HG03432 (cell line): ENCODE results near the gene CREG2.

ENCODE experiments used
- ATAC-seq: cut with Tn5 transposase; IDR thresholded peaks from one replicate; pipeline ENCODE4 v1.9.1; 2021; ENCODE audit warnings: mild to moderate bottlenecking, moderate library complexity; ENCODE audit not compliant: unreplicated experiment

Gene CREG2, protein sequence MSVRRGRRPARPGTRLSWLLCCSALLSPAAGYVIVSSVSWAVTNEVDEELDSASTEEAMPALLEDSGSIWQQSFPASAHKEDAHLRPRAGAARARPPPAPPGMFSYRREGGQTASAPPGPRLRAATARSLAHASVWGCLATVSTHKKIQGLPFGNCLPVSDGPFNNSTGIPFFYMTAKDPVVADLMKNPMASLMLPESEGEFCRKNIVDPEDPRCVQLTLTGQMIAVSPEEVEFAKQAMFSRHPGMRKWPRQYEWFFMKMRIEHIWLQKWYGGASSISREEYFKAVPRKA

DNA sequence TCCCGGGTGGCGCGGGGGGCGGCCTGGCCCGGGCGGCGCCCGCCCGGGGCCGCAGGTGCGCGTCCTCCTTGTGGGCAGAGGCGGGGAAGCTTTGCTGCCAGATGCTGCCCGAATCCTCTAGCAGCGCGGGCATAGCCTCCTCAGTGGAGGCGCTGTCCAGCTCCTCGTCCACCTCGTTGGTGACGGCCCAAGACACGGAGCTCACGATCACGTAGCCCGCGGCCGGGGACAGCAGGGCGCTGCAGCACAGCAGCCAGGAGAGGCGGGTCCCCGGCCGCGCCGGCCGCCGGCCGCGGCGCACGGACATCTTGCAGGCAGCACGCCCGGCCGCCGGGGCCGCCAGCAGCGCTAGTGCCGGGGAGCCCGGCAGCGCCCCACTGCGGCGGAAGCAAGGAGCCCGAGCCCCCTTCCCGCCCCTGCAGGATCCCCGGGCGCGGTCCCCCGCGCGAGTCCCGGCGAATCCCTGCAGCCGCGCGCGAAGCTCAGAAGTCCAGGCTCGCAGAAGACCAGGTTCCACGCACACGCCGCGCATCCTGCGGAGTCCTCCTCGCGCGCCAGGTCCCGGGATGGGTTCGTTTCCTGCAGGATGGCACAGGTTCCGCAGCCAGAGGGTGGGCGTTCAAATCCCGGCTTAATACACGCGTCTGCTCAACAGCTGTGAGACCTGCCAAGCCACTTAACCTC is at the start of gene CREG2:
Gene CREG2, minus strand, starts transcription at position 353 of the 684 bp plus-strand sequence. Its CDS starts 46 bp downstream, at position 307.
- no peak for ATAC-seq

DNA sequence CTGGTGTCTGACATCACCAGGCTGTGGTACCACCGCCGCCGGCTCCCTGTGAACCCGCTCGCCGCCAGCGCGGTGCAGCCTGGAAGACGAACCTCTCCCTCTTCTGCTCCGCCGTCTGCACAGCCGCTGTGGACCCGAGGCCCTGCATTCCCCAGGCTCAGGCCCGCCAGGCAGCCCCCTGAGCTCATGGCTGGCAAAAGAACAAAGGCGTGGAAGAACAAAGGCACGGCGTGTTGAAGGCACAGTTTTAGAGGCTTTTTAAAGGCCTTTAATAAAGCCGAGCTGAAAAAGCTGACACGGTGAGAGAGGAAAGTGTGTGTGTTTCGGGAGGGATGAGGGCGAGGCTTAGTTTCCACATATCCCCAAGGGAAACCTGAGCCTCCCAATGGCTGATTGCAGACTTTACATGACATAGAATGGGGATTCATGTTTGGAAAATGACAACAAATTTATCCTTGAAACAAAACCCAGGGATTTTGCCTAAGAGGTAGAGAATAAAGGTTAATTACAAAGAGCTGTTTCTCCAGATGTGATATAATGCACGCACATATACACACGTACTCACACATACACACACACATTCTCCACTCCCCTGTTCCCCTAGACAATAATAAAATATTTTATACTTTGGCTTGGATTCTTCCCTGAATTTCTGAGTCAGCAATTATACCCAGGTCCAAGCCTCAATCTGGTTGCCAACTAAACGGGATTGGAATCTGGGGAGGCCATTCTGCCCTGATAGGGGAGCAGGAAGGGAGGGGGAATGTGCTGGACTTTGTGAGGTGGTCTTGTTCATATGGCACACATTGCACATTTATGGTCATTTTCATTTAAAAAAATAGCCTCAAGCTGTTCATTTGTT is 47.9 kb upstream of the CREG2 start:
- no peak for ATAC-seq

DNA sequence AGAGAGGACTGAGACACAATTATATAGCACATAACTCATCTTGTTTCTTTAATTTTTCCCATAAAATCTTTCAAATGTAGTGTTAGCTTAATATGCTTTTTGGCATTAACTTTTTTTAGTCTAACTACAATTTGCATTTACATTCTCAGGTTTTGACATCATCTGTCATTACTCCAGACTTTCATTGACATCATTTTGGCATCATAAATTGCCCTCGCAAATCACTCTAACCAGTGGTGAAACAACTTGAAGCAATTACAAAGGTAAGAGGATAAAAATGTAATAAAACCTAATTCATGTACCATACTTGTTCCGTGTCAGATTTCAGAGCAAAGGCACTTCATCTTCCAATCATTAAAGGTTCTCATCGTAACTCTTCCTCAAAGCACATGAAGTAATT is 46.2 kb upstream of the CREG2 start:
- no peak for ATAC-seq

DNA sequence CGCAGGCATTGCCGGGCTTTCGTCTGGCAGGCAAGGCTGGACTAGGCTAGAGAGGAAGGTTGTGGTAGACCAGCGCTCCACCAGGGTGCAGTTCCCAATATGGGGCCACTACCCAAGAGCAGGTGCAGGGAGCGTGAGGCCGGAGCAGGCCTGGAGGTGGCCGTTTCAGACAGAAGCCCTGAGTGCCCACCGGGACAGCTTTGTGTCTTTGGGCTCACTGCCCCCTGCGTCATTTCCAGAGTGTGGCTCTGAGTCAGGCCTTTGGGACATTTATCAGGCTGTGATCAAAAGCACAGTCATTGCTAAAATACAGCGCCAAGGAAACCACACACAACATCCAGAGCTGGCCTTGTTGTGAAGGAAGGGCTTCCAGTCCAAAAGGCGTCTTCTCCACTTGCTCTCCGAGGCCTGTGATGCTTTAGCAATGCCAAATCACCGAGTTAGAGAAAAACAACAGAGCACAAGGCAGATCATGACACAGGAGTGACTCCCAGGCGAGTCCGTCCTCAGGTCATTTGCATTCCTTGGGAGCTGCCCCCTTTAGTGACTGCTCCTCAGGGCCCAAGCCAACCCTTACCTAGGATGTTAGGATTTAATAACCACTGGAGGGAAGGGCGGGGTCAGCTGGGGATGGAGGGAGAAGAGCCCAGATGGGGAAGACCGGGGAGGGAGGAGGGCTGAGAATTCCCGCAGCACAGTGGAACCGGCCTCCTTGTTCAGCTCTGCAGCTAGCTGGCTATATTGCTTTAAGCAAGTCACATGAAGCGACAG is 45.3 kb upstream of the CREG2 start:
- ATAC-seq: no peak

DNA sequence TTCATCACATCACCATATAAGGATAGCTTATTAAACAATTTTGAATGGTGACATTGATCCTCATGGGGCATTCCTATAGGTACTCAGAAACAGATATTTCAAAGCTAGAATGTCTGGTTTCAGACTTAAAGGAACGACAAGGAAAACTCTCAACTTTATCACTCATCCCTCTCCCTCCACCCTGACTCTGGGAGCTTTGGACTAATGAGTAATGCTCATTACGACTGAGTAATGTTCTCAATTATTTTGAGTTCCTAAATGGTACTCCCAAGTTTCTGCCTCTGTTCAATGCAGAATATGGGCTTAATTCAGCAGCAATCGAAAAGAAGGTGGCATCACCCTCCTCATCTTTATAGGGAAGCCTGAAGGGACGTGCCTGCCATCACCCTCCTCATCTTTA is 44.2 kb upstream of the CREG2 start:
- ATAC-seq: no peak

DNA sequence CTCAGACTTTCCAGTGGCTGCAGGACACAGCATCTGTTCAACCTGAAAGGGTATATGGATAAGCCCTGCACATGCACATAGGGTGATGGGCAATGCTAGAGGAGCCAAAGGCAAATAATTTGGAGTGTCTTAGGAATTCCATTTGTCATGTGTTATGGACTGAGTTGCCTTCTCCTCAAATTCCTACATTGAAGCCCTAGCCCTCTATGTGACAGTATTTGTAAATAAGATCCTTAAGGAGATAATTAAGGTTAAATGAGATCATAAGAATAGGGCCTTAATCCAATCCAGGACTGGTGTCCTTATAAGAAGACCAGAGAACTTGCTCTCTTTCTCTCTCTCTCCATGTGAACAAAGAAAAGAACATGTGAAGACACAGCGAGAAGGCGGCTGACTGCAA is 42.9 kb upstream of the CREG2 start:
- no peak for ATAC-seq

DNA sequence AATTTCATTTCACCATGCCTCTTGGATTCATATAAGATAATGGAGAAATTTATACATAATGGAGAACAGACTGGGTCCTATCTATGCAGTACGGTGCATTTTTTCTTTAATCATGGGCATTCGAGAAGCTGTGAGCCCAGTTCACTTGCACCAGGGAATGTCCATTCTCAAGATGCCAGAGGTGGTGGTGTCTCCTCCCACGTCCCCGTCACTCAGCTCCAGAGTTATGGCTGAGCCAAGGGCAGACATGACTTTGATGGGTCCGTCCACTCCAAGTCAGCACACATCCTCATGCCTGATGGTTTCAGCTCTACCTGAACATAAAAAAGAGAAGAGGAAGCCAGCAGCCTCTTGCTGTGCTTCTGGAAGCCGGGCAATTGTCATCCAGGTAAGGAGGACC is 42.1 kb upstream of the CREG2 start:
- ATAC-seq: no peak

DNA sequence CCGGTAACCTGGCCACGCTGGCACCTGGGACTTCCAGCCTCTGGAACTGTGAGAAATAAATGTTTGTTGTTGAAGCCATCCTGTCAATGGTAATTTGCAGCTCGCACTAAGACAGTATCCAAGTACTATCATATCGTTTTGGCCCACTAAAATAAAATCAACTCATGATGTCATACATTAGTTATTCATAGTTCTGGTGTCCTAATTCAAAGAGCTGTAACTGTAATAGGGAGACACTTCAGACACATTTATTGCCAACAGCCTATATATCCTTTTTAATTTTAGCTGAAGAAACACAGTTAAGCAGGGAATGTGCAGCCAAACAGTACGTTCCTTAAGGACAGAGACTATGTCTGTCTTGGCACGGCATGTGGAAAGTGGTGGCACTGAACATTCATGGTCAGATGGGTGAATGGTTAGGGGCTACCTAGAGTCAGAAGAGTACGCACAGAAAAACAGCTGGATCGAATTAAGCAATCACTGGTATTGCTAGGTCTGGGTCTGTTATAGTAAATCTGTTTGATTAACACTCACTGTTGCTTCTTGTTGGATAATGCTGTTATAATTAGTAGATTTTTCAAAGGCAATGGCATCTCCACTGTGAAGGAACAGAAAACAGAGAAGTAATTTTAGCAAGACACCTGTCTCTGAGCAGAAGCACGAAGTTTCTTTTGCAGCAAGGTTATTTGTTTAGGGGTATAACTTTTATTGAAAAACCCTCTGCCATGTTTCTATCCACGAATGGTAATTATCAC is 41.3 kb upstream of the CREG2 start:
- ATAC-seq: no peak

DNA sequence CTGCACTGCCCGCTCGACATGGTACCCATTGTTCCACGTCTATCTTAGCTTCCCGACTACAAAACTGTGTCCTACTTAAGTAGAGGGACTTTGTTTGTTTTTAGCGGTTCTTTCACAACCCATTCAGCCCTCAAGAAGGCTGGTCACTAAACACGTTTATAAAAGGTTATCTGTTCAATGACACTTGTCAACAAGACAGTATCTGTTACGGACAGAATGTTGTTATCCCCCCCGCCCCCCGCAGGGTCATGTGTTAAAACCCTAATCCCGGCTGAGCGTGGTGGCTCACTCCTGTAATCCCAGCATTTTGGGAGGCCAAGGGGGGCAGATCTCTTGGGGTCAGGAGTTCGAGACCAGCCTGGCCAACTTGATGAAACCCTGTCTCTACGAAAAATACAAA is 40.4 kb upstream of the CREG2 start:
- ATAC-seq: no peak

DNA sequence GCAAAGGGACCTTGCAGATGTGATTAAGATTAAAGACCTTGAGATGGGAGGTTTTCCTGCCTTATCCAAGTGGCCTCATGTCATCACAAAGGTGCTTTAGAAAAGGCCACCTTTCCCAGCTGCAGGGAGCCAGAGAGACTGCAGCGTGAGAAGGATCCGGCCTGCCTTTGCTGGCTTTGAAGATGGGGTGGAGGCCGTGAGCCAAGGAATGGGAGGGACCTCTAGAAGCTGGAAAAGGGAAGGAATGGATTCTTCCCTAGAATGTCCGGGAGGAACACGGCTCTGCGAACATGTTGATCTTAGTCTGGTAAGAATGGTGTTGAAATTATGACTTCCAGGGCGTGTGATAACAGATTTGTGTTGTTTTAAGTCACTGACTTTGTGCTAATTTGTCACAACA is 39.9 kb upstream of the CREG2 start:
- ATAC-seq: no peak

DNA sequence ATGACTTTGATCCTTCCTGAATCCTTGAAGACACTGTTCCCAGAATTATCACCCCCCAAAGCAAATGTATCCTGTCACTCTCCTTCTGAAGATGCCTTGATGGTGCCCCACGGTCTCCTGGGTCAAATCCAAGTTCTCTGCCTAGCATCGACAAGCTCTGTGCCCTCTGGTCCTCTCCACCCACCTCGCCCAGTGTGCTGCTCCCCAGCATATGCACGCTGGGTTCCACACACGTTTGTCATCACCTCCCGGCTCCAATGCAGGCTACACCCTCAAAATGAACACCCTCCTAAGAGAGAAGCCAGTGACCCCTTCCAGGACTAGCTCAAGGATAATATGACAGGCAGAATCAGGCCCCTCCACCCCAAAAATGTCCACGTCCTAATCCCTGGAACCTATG is 39.5 kb upstream of the CREG2 start:
- no peak for ATAC-seq

DNA sequence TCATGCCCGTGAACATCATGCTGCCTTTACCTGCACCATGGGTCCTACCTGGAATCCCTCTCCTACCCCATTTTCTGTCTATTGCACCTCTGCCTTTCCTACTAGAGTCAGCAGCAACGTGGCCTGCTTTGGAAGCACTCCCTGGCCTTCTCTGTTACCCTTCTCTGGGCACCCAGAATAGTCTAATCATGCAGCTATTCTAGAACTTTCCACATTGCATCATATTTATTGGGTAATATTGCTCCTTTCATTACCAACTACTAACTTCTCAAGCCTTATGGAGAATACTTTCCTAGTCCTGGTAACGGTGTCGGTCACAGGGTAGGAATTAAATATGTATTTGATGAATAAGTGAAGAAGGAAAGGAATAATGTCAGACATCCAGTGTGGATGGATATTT is 33.3 kb upstream of the CREG2 start:
- ATAC-seq: no peak

DNA sequence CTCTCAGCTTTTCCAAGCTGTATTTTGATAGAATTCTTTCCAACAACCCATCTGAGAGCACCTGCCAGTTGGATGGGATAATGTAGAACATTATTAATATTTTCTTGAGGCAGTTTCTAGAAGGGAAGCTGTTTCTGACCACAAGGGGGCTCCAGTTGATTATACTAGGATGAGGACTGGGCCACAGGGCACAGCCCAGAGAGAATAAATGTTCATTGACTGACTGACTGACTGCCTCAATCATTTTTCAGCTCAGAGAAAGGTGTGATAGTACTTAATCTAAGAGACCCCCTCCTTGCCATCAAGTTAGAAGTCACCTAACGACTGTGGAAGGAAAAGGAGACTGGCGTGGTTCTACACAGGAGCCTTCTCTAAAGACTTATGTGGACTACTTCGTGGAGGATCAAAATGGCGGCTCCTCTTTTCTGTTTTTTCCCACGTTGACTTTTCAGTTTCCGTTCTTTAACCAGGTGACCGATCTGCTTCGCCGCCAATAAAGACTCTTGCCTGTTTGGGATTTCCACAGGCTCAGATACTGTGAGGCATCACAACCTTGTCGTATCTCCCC is 31.9 kb upstream of the CREG2 start:
- no peak for ATAC-seq

DNA sequence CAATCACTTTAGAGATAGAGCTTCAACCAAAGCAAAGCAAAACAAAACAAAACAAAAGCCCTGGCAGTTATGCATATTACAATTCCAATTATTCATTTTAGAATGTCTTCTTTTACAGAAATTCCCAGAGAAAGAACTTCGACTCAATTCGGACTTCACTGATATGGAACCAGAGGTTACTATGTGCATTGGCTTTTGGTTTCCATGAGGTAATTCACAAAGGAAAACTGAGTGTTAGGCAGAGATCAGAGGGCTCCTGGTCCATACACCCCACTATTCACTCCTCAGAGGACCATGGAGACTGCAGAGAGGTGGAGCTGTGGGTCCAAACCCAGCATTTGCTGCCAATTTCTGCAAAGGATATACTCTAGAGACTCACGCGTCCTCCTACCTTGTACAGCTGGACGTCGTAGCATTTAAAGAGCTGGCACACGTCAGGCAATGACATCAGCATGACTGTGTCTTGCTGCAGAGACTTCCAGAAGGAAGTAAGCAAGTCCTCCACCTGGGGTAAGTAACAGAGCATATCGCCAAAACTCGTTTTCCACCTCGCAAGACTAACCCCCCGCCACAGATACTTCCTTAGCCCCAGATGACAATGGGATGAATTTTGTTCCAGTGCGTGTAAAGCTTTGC is 31.3 kb upstream of the CREG2 start:
- no peak for ATAC-seq

DNA sequence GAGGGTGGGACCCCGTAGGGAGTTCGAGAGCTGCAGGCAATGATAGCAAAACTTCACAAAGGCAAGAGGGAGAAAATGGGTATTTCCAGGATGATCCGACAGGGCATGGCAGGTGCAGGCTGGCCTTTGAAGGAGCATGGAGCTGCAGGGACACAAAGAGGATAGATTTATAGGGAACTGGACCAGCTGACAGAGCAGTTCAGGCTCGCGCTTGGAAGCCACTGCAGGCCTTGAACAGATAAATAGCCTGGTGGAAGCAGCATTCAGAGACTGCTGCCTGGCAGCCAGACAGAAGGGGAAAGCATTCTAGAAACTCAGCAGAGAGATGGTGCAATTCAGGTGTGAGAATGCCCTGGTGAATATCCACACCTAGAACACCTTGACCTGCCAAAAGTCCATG is 29.3 kb upstream of the CREG2 start:
- no peak for ATAC-seq

DNA sequence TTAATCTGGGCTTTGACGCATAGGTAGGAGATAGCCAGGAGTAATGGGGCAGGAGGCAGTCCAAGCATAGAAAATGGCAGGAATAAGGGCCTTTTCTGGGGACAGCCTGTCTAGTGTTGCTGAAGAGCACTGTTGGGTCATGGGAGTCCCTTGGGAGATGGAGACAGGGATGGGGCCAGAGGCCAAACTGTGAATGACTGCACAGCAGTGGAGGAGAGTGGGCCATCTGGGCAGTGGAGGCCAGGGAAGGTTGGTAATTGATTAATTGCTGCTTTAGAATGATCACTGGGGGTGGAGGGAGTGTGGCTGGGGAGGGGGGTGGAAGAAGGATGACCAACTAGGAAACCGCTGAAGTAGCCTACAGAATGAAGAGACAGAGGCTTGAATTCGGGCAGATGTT is 28.6 kb upstream of the CREG2 start:
- no peak for ATAC-seq

DNA sequence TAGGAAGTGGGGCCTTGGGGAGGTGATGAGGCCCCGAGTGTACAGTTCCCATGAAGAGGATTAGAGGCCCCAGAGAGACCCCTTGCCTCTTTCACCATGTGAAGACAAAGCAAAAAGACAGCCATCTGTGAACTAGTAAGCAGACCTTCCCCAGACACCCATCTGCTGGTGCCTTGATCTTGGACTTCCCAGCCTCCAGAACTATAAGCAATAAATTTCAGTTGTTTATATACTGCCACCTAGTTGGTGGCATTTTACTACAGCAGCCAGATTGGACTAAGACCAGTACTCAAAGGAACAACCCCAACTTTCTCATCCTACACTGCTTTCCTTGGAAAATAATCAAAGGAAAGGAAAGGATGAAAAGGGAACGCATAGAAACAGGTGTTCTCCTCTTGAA is 27.9 kb upstream of the CREG2 start:
- ATAC-seq: no peak

DNA sequence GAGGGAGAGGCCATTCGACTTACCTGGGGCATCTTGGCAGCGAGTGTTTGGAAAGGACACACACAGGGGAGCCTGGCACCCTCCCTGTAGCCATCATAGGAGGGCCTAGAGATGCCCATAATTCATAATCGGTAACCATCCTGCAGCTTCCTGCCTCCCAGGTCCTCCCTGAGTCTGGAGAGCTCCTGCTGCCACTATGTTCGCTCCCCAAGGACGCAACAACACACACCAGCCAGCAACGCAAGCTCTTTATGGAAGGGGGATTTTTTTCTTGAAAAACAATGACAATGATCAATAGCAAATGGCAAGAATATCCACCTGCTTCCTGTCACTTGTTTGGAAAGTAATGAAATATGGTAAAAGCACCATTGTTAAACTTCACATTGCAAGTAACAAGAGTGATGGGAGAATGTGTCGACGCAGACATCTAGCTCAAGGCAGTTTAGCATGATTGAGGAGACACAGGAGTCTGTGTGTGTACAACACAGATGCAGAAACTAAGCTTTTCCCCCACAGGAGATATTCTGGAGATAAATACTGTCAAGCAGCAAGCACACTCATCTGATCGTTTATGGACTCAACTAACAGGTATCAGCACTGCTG is 24.9 kb upstream of the CREG2 start:
- ATAC-seq: no peak

DNA sequence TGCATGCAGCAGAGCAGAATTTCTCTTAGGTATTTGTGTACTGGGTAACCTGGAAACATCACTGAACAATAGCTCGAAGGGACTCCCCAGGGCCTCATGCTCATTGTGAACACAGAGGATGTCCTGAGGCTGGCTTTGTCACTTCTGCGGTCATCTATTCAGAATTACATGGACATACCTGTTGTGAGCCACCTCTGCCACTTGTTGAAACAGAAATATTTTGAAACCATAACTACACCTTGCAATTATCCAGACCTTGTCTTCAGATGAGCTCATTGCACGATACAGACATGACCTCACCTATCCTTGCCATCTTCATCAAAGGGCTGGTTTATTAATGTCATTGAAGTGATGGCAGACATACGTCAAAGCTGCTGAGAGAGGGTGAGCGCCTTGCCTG is 23.4 kb upstream of the CREG2 start:
- ATAC-seq: no peak
